Measurements from ENCODE around the gene CCT6B. TPM values are rescaled to one million over a fixed set of nuclear protein-coding genes. Genes with fewer than 3 reads are reported as not detected.

CCT6B gene
- total and polyA plus RNA-seq, 10 donors: 1.3 to 7.6 (median 2.9) TPM

- 44 to 54% (median 50%) methylated on average over 3 of the region's 3 CpGs for WGBS, 5 donors
- DNase-seq: no peak
- Histone ChIP-seq H3K27me3 (replicated peaks in 1 of 7) (peaks cover 0 to 32% (median 0%) of the 10 kb centered on the region in 7 donors), H3K27ac (no peak overlapping the region), H3K36me3 (no peaks in the 10 kb centered on the region), H3K4me1 (no peaks in the 10 kb centered on the region), H3K9me3 (peaks cover 0 to 15% (median 5%) of the 10 kb centered on the region in 8 donors), H3K4me3 (no peak overlapping the region)
- TF ChIP-seq CTCF (IDR thresholded peaks at IDR 0.05 in 8 of 11, conservative IDR thresholded peaks at IDR 0.05 in 3 of 11) (no peak), POLR2AphosphoS5 (IDR thresholded peaks at IDR 0.05) (no peak), POLR2A (IDR thresholded peaks at IDR 0.05) (no peak)
- intact Hi-C loops (cut with DNase I; ENCODE audit: low total_unique reads): no loop called here
Observed at GRCh38 chr17:34879146-34879545, 82.1 kb downstream of the CCT6B start.

Other genes with a start within 250 kb of the CCT6B start
- 10 to 100 TPM; 13.2 to 23.7 (median 18.0) TPM for gene ZNF830, start 80 bp upstream of the CCT6B start, total RNA-seq
- gene ZNF830, start 80 bp upstream of the CCT6B start, polyA plus RNA-seq: 10 to 100 TPM; 17.2 to 22.0 (median 18.7) TPM
- 10 to 100 TPM; 30.9 to 63.1 (median 38.0) TPM for gene LIG3, start 19.1 kb upstream of the CCT6B start, total RNA-seq
- 1 to 10 TPM; 4.5 to 9.1 (median 4.7) TPM for gene LIG3, start 19.1 kb upstream of the CCT6B start, polyA plus RNA-seq
- 10 to 100 TPM; 28.1 to 39.7 (median 33.0) TPM for gene RFFL, start 102.2 kb upstream of the CCT6B start, total RNA-seq
- 1 to 10 TPM; 5.7 to 9.2 (median 7.4) TPM for gene RFFL, start 102.2 kb upstream of the CCT6B start, polyA plus RNA-seq
- 10 to 100 TPM in 6 of 7 donors, 1 to 10 TPM in 1; 9.0 to 24.1 (median 14.9) TPM for gene RAD51D, start 158.4 kb upstream of the CCT6B start, total RNA-seq
- gene RAD51D, start 158.4 kb upstream of the CCT6B start, polyA plus RNA-seq: 1 to 10 TPM; 4.0 to 8.4 (median 5.5) TPM
- gene FNDC8, start 160.2 kb upstream of the CCT6B start, total RNA-seq: not detected
- under 1 TPM in 1 of 3 donors, not detected in 2; 0.10 TPM for gene FNDC8, start 160.2 kb upstream of the CCT6B start, polyA plus RNA-seq
- 10 to 100 TPM in 6 of 7 donors, 1 to 10 TPM in 1; 9.8 to 17.3 (median 12.5) TPM for gene NLE1, start 180.8 kb upstream of the CCT6B start, total RNA-seq
- gene NLE1, start 180.8 kb upstream of the CCT6B start, polyA plus RNA-seq: 1 to 10 TPM; 5.8 to 9.6 (median 8.8) TPM
- 1 to 10 TPM; 1.3 to 3.9 (median 2.5) TPM for gene UNC45B, start 186.4 kb upstream of the CCT6B start, total RNA-seq
- gene UNC45B, start 186.4 kb upstream of the CCT6B start, polyA plus RNA-seq: under 1 TPM; 0.08 to 0.51 (median 0.22) TPM
- not detected for gene SLC35G3, start 232.9 kb upstream of the CCT6B start, total RNA-seq
- under 1 TPM in 1 of 3 donors, not detected in 2; 0.04 TPM for gene SLC35G3, start 232.9 kb upstream of the CCT6B start, polyA plus RNA-seq